Prostate gland (tissue), 2 donors: ENCODE measurements around the gene CYP46A1.

Source experiments
- POLR2A ChIP-seq: fragments of 450-650 bp; IDR thresholded peaks from one replicate; pipeline ENCODE4 v1.6.1; 2016; ENCODE audit warnings: antibody characterized with exemption, mild to moderate bottlenecking
- POLR2AphosphoS5 ChIP-seq: sonication (generic); formaldehyde crosslinking; IDR thresholded peaks from one replicate; pipeline ENCODE4 v1.6.1; 2017; ENCODE audit warnings: antibody characterized with exemption
- TF ChIP-seq, protein P1 (sequence below), 4 experiments: fragments of 200-600 bp in 2 of 4; fragments of 450-650 bp in 2 of 4; sonication (generic) in 2 of 4; IDR thresholded peaks; 1 replicate in 3 of 4; 2 replicates in 1 of 4; pipeline ENCODE4 v1.5.1; 2016 to 2019; ENCODE audit warnings: antibody characterized with exemption in 4 of 4, mild to moderate bottlenecking in 2 of 4, moderate library complexity in 2 of 4

DNA sequence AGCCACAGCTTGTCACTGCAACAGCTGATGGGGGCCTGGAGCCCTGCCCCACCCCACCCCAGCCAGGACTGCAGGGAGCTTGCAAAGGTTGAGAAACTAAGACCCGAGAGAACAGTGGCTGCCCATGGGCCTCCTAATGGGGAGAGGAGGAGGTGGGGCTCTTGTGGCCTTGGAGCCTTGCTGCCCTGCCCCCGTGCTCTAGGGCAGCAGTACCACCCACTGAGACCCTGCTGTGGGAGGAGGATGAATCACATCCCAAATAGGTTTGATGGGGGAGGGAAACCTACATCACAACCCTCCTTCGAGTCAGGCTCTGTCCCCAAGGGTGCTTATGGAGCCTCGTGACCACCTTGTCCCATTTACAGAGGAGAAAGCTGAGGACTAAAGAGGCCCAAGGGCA is 23.3 kb upstream of the CYP46A1 start:
- TF ChIP-seq POLR2A (no peak), POLR2AphosphoS5 (no peak)
- TF ChIP-seq, protein P1, sequence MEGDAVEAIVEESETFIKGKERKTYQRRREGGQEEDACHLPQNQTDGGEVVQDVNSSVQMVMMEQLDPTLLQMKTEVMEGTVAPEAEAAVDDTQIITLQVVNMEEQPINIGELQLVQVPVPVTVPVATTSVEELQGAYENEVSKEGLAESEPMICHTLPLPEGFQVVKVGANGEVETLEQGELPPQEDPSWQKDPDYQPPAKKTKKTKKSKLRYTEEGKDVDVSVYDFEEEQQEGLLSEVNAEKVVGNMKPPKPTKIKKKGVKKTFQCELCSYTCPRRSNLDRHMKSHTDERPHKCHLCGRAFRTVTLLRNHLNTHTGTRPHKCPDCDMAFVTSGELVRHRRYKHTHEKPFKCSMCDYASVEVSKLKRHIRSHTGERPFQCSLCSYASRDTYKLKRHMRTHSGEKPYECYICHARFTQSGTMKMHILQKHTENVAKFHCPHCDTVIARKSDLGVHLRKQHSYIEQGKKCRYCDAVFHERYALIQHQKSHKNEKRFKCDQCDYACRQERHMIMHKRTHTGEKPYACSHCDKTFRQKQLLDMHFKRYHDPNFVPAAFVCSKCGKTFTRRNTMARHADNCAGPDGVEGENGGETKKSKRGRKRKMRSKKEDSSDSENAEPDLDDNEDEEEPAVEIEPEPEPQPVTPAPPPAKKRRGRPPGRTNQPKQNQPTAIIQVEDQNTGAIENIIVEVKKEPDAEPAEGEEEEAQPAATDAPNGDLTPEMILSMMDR (IDR thresholded peaks at IDR 0.05), result no peak
